WTC11 (cell line): ENCODE data around the gene RBM48. TPM values are rescaled to one million over a fixed set of nuclear protein-coding genes. Genes with fewer than 3 reads are reported as not detected.

Source experiments
- ATAC-seq: fragments of 200-7000 bp; cut with Tn5 transposase; 2 replicates; pipeline ENCODE4 v1.10.0; 2021; ENCODE audit warnings: mild to moderate bottlenecking, moderate library complexity
- CTCF ChIA-PET: fragments of 300-600 bp; sonication (Branson Sonifier 250); formaldehyde crosslinking; loops from one replicate; lab custom pipeline; 2021; ENCODE audit warnings: antibody characterized with exemption; lab: Charles Lee
- POLR2A ChIA-PET: fragments of 350-600 bp; sonication (Branson Sonifier 250); formaldehyde crosslinking; loops from one replicate; lab custom pipeline; 2021; ENCODE audit warnings: antibody characterized with exemption; lab: Charles Lee
- DNase-seq: peaks from one replicate; pipeline ENCODE4 v3.0.0; 2021; ENCODE audit warnings: low spot score
- H3K27ac Mint-ChIP-seq: 2 replicates; pipeline ENCODE4 v1.8.0; 2021; ENCODE audit warnings: mixed read lengths
- H3K27me3 Mint-ChIP-seq: 2 replicates; pipeline ENCODE4 v1.8.0; 2021; ENCODE audit warnings: low read depth, mild to moderate bottlenecking, moderate library complexity, mixed read lengths
- H3K36me3 Mint-ChIP-seq: 2 replicates; pipeline ENCODE4 v1.8.0; 2021; ENCODE audit warnings: mixed read lengths
- H3K4me1 Mint-ChIP-seq: 2 replicates; pipeline ENCODE4 v1.8.0; 2022; ENCODE audit warnings: mixed read lengths
- H3K4me3 Mint-ChIP-seq: 2 replicates; pipeline ENCODE4 v1.8.0; 2021; ENCODE audit warnings: mild to moderate bottlenecking, moderate library complexity, mixed read lengths
- H3K9me3 Mint-ChIP-seq: 2 replicates; pipeline ENCODE4 v1.8.0; 2021; ENCODE audit warnings: mixed read lengths
- ARID4B ChIP-seq: sonication (generic); formaldehyde crosslinking; IDR thresholded peaks from 2 replicates; pipeline ENCODE4 v1.8.0; 2023; ENCODE audit warnings: missing genetic modification reagents, mild to moderate bottlenecking, borderline replicate concordance
- ATF6 ChIP-seq: sonication (generic); formaldehyde crosslinking; IDR thresholded peaks from 2 replicates; pipeline ENCODE4 v1.8.1; 2023; ENCODE audit warnings: mild to moderate bottlenecking, missing genetic modification reagents
- CREM ChIP-seq: sonication (generic); formaldehyde crosslinking; IDR thresholded peaks from 2 replicates; pipeline ENCODE4 v1.8.1; 2022; ENCODE audit warnings: mild to moderate bottlenecking, missing genetic modification reagents, moderate library complexity
- ELF4 ChIP-seq: sonication (generic); formaldehyde crosslinking; IDR thresholded peaks from 2 replicates; pipeline ENCODE4 v1.8.1; 2022; ENCODE audit warnings: low read depth, mild to moderate bottlenecking, moderate library complexity, missing genetic modification reagents
- ETV6 ChIP-seq: sonication (generic); formaldehyde crosslinking; IDR thresholded peaks from 2 replicates; pipeline ENCODE4 v1.8.1; 2022; ENCODE audit warnings: mild to moderate bottlenecking, missing genetic modification reagents
- MYBL2 ChIP-seq: sonication (generic); formaldehyde crosslinking; IDR thresholded peaks from 2 replicates; pipeline ENCODE4 v1.8.1; 2023; ENCODE audit warnings: mild to moderate bottlenecking, moderate library complexity, missing genetic modification reagents
- NR2C2 ChIP-seq: sonication (generic); formaldehyde crosslinking; IDR thresholded peaks from 2 replicates; pipeline ENCODE4 v1.8.0; 2022; ENCODE audit warnings: mild to moderate bottlenecking, missing genetic modification reagents
- SOX15 ChIP-seq: fragments of 250-450 bp; sonication (Bioruptor Pico); IDR thresholded peaks from 2 replicates; pipeline ENCODE4 v1.9.0; 2021; ENCODE audit warnings: mild to moderate bottlenecking
- TEAD1 ChIP-seq: sonication (generic); formaldehyde crosslinking; IDR thresholded peaks from 2 replicates; pipeline ENCODE4 v1.8.0; 2022; ENCODE audit warnings: mild to moderate bottlenecking, missing genetic modification reagents
- ZNF232 ChIP-seq: sonication (generic); formaldehyde crosslinking; IDR thresholded peaks from 2 replicates; pipeline ENCODE4 v1.8.0; 2022; ENCODE audit warnings: mild to moderate bottlenecking, missing genetic modification reagents
- ZNF317 ChIP-seq: sonication (generic); formaldehyde crosslinking; IDR thresholded peaks from 2 replicates; pipeline ENCODE4 v1.8.1; 2023; ENCODE audit warnings: low read depth, mild to moderate bottlenecking, moderate library complexity, missing genetic modification reagents, borderline replicate concordance
- total RNA-seq: library from RNA; stranded (reverse); gene quantifications from 3 replicates; pipeline ENCODE4 v1.2.3, GENCODE V29; 2021
- TF ChIP-seq, protein P1 (sequence below): sonication (generic); formaldehyde crosslinking; IDR thresholded peaks from 2 replicates; pipeline ENCODE4 v1.8.1; 2023; ENCODE audit warnings: mild to moderate bottlenecking, missing genetic modification reagents, moderate library complexity
- TF ChIP-seq, protein P2 (sequence below): sonication (generic); formaldehyde crosslinking; IDR thresholded peaks from 2 replicates; pipeline ENCODE4 v1.8.1; 2022; ENCODE audit warnings: low read depth, missing genetic modification reagents, borderline replicate concordance
- TF ChIP-seq, protein P3 (sequence below): fragments of 250-450 bp; sonication (Bioruptor Pico); IDR thresholded peaks from 2 replicates; pipeline ENCODE4 v1.9.0; 2021; ENCODE audit warnings: mild to moderate bottlenecking
- TF ChIP-seq, protein P4 (sequence below): sonication (generic); formaldehyde crosslinking; IDR thresholded peaks from 2 replicates; pipeline ENCODE4 v1.8.1; 2023; ENCODE audit warnings: mild to moderate bottlenecking, moderate library complexity, missing genetic modification reagents

Gene RBM48
- total RNA-seq, 1 experiment from 2014 or later: 8.0 TPM

DNA sequence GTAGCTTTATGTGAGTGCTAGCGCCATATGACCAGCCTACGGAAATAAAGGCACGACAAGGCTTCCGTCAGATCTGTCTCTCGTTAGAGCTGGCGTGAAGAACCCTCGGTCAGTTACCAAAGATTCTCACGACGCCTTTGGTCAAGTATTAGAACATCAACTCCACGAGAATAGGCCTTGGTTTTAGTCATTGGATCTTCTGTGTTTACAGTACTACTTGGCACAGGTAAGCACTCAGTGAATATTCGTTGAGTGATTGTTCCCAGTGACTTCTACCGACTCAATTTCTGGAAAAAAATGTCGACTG is 316 bp downstream of the RBM48 start:
- no peaks in the 10 kb centered on the region for H3K27me3 Mint-ChIP-seq

DNA sequence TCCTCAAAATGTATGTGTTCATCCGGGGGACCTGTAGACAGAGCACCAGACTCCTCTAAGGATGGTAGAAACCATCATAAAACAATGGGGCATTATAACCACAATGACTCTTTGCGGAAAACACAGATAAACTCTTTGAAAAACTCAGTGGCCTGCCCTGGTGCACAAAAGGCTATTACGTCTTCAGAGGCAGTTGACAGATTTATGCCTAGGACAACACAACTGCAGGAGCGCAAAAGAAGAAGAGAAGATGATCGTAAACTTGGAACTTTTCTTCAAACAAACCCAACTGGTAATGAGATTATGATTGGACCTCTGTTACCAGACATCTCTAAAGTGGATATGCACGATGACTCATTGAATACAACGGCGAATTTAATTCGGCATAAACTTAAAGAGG is 6.0 kb downstream of the RBM48 start:
- Mint-ChIP-seq H3K27ac (no peak overlapping the region), H3K27me3 (no peaks in the 10 kb centered on the region), H3K4me3 (no peak overlapping the region), H3K4me1 (peaks cover 2% of the 10 kb centered on the region; the same call in 1 of the 2 replicates), H3K36me3 (peaks cover 57% of the 10 kb centered on the region), H3K9me3 (no peaks in the 10 kb centered on the region)
- ATAC-seq: no peak
- CTCF ChIA-PET: no interaction called here
- no peak for DNase-seq
- POLR2A ChIA-PET: no interaction called here
- TF ChIP-seq ZNF317 (CRISPR knock-in tag): no peak
- TF ChIP-seq ETV6 (CRISPR knock-in tag): no peak
- TF ChIP-seq, protein P1, sequence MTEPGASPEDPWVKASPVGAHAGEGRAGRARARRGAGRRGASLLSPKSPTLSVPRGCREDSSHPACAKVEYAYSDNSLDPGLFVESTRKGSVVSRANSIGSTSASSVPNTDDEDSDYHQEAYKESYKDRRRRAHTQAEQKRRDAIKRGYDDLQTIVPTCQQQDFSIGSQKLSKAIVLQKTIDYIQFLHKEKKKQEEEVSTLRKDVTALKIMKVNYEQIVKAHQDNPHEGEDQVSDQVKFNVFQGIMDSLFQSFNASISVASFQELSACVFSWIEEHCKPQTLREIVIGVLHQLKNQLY (CRISPR knock-in tag): no peak
- TF ChIP-seq, protein P2, sequence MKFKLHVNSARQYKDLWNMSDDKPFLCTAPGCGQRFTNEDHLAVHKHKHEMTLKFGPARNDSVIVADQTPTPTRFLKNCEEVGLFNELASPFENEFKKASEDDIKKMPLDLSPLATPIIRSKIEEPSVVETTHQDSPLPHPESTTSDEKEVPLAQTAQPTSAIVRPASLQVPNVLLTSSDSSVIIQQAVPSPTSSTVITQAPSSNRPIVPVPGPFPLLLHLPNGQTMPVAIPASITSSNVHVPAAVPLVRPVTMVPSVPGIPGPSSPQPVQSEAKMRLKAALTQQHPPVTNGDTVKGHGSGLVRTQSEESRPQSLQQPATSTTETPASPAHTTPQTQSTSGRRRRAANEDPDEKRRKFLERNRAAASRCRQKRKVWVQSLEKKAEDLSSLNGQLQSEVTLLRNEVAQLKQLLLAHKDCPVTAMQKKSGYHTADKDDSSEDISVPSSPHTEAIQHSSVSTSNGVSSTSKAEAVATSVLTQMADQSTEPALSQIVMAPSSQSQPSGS (CRISPR knock-in tag): no peak
- TF ChIP-seq ELF4 (CRISPR knock-in tag): no peak
- TF ChIP-seq, protein P3, sequence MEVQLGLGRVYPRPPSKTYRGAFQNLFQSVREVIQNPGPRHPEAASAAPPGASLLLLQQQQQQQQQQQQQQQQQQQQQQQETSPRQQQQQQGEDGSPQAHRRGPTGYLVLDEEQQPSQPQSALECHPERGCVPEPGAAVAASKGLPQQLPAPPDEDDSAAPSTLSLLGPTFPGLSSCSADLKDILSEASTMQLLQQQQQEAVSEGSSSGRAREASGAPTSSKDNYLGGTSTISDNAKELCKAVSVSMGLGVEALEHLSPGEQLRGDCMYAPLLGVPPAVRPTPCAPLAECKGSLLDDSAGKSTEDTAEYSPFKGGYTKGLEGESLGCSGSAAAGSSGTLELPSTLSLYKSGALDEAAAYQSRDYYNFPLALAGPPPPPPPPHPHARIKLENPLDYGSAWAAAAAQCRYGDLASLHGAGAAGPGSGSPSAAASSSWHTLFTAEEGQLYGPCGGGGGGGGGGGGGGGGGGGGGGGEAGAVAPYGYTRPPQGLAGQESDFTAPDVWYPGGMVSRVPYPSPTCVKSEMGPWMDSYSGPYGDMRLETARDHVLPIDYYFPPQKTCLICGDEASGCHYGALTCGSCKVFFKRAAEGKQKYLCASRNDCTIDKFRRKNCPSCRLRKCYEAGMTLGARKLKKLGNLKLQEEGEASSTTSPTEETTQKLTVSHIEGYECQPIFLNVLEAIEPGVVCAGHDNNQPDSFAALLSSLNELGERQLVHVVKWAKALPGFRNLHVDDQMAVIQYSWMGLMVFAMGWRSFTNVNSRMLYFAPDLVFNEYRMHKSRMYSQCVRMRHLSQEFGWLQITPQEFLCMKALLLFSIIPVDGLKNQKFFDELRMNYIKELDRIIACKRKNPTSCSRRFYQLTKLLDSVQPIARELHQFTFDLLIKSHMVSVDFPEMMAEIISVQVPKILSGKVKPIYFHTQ (CRISPR knock-in tag): no peak
- TF ChIP-seq ATF6 (CRISPR knock-in tag): no peak
- TF ChIP-seq NR2C2 (CRISPR knock-in tag): no peak
- TF ChIP-seq CREM (CRISPR knock-in tag): no peak
- no peak for TF ChIP-seq ZNF232 (CRISPR knock-in tag)

More for the DNA sequence above, 316 bp downstream of the RBM48 start:
- TF ChIP-seq, protein P4, sequence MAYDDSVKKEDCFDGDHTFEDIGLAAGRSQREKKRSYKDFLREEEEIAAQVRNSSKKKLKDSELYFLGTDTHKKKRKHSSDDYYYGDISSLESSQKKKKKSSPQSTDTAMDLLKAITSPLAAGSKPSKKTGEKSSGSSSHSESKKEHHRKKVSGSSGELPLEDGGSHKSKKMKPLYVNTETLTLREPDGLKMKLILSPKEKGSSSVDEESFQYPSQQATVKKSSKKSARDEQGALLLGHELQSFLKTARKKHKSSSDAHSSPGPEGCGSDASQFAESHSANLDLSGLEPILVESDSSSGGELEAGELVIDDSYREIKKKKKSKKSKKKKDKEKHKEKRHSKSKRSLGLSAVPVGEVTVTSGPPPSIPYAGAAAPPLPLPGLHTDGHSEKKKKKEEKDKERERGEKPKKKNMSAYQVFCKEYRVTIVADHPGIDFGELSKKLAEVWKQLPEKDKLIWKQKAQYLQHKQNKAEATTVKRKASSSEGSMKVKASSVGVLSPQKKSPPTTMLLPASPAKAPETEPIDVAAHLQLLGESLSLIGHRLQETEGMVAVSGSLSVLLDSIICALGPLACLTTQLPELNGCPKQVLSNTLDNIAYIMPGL: no peak
- TF ChIP-seq SOX15 (CRISPR knock-in tag) (no peak), MYBL2 (CRISPR knock-in tag) (no peak), TEAD1 (0 out of 2 replicates have a peak, but pooled peaks have one; percentile 3), ARID4B (CRISPR knock-in tag) (0 out of 2 replicates have a peak, but pooled peaks have one; percentile 10)
- DNase-seq (no peak), ATAC-seq (no peak)
- CTCF ChIA-PET: interaction anchor here (0.7 to 1.6 kb wide), 27 partner anchors 10 to 648 kb away, joined by 3 to 17 read pairs (median 5); partner anchors contain the start of genes CDK6, CYP51A1, FAM133B and GATAD1
- Mint-ChIP-seq H3K4me1 (peaks cover 18% of the 10 kb centered on the region), H3K9me3 (no peaks in the 10 kb centered on the region), H3K36me3 (peaks cover 28% of the 10 kb centered on the region), H3K27ac (peak overlapping the region; percentile 96), H3K4me3 (peak overlapping the region; percentile 91)
- POLR2A ChIA-PET: interaction anchor here (0.6 to 2.0 kb wide), 6 partner anchors 22 to 589 kb away, joined by 3 to 8 read pairs (median 4); partner anchors contain the start of genes ANKIB1 and KRIT1
